DMS153 treated with DMSO at 0.1 percent for 48 hours (cell line): Measurements from ENCODE around the gene PRPF38B.
"Not testable (repeated sequence)": the region's sequence is repeated elsewhere in the genome, so short reads cannot be mapped to it uniquely, and the experiment has no call there.

ENCODE experiments used
- DNase-seq: peaks from one replicate; lab custom pipeline; 2025; ENCODE audit not compliant: unreplicated experiment; lab: John Stamatoyannopoulos, UW

The PRPF38B gene

GRCh38 chr1:108678706-108679105, 13.4 kb upstream of the PRPF38B start:
- DNase-seq, result no peak

- no peak for DNase-seq
Measured at GRCh38 chr1:108679586-108680213, 12.4 kb upstream of the PRPF38B start.

DNA sequence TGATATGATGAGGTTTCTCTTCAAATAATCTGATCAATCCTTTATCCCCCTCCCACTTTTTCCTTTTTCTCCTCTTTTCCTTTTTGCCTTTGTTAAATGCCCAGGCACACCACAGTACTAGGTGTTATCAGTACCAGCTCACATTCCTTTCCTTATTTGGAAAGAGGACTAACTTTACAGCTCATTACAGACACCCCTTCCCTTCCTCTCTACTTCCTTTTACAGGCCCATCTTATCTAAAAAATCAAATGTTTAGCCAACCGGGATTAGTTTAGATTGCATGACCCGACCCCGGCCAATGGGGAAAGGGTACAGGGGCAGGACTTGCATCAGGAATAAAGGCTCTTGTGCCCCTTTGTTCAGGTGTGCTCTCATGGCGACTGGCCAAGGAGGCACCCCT, 10.4 kb upstream of the PRPF38B start:
- not testable (repeated sequence) for DNase-seq

- DNase-seq, result no peak
Measured at GRCh38 chr1:108685529-108685928, 6.6 kb upstream of the PRPF38B start.

- DNase-seq, result no peak
Measured at GRCh38 chr1:108686614-108687313, 5.3 kb upstream of the PRPF38B start.

GRCh38 chr1:108691128-108691941, 775 bp upstream of the PRPF38B start:
- DNase-seq, result no peak

DNA sequence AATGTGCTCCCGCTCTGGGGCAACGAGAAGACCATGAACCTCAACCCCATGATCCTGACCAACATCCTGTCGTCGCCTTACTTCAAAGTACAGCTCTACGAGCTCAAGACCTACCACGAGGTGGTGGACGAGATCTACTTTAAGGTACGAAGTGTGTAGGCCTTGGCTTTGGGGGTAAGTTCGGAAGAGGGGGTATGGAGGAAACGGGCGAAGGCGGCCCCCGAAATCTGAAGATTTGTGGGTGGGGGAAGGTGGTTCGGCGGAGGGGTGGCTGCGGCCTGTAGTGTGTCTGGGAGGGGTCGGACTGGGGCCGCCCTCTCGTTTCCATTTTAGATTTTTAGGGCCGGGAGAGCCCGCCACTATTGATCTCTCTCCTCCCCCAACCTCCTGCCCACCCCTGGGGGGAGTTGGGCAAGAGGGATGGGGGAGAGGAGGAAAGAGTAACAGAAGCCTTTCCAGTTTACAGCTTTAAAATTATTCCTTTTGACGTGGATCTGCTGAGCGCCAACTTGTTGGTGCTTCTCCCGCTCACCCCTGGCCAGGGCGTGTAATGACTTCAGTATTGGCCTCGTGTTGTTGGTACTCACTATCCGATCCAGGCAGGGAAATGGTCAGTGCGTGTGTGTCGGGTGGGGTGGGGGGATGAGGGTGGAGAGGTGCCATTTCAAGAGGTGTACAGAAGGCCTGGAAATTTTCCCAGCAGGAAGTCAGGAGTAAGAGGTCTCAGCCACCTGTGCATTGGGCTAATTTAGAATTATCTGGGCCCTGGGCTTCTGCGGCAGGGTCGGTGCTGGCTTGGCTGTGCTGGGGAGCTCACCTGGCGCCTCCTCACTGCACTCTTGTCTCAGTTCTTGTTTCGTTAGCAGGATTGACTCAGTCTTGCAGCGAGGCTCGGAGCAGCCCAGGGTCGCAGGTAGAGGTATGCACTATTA, 880 bp downstream of the PRPF38B start:
- DNase-seq, result no peak

GRCh38 chr1:108695535-108695934, 3.4 kb downstream of the PRPF38B start:
- DNase-seq, result no peak

DNA sequence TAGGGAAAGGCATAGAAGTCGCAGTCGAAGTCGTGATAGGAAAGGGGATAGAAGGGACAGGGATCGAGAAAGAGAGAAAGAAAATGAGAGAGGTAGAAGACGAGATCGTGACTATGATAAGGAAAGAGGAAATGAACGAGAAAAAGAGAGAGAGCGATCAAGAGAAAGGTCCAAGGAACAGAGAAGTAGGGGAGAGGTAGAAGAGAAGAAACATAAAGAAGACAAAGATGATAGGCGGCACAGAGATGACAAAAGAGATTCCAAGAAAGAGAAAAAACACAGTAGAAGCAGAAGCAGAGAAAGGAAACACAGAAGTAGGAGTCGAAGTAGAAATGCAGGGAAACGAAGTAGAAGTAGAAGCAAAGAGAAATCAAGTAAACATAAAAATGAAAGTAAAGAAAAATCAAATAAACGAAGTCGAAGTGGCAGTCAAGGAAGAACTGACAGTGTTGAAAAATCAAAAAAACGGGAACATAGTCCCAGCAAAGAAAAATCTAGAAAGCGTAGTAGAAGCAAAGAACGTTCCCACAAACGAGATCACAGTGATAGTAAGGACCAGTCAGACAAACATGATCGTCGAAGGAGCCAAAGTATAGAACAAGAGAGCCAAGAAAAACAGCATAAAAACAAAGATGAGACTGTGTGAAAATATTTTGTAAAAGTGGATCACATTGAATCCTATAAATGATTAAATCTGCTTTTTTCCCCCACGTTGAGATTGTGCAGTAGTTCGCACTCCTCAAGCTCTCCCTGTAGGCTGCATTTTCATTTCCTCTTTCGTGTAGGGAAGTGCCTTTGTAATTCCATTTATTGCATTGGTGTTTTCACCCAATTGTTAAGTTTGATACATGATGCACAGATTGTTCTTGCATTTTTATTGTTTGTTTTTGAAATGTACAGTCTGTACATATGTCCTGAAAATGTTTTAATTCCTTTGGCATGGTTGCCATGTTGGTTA, 7.5 kb downstream of the PRPF38B start:
- no peak for DNase-seq

- no peak for DNase-seq
Measured at GRCh38 chr1:108701176-108701849, 9.2 kb downstream of the PRPF38B start.

DNA sequence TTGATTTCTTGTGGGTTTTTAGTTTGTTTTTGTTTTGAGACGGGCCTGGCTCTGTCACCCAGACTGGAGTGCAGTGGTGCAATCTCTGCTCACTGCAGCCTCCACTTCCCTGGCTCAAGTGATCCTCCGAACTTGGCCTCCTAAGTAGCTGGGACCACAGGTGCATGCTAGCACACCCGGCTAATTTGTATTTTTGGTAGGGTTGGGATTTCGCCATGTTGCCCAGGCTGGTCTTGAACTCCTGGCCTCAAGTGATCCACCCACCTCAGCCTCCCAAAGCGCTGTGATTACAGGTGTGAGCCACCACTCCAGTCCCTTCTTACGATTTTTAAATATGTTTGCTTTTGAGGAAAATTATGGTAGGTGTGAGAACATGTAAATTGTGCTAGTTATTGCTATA, 10.0 kb downstream of the PRPF38B start:
- not testable (repeated sequence) for DNase-seq

DNA sequence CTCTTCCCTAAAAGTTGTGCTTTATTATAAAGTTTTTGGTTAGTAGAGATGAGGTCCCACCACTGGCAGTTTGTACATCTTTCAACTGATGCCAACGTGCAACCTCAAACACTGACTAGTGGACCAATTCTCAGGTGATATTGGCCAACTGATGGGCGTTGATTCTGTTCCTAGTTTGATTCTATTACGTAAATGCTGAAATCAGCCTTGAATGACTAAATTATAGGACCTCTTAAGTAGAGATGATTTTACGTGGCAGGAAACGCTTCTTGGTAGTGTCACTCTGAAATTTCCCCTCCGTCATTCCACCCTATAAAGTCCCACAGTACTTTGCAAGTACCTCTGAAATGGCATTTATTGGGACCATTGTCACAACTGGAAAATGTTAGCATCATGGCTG, 11.8 kb downstream of the PRPF38B start:
- no peak for DNase-seq

GRCh38 chr1:108704496-108704895, 12.4 kb downstream of the PRPF38B start:
- DNase-seq, result no peak

GRCh38 chr1:108706643-108707042, 14.5 kb downstream of the PRPF38B start:
- DNase-seq, result no peak

- DNase-seq, result no peak
Measured at GRCh38 chr1:108708691-108709660, 16.9 kb downstream of the PRPF38B start.

GRCh38 chr1:108712606-108713150, 20.6 kb downstream of the PRPF38B start, which contains the start of gene FNDC7:
Gene FNDC7, plus strand, starts transcription at chr1:108712908. Its CDS starts 26 bp downstream, at chr1:108712934.
- no peak for DNase-seq

DNA sequence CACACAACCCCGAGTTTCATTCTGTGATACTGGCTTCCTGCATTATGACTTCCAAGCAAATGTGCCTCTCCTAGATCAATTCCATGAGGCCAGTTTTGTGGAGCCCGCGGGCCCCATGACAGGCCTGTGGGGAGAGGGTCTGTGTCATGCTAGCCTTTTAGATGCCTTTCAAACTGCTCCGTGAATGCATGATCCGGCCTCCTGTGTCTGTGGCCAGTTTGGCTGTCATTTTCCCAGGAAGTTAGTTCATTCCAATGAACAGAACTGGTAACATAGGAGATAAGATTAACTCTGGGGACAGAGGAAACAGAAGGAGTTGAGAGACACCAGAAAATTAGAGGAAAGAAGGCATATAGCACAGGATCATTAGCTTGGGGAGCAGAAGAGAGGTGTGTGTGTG, 23.8 kb downstream of the PRPF38B start:
- no peak for DNase-seq
